Measurements from ENCODE around the gene BCL2L11.

The BCL2L11 gene

DNA sequence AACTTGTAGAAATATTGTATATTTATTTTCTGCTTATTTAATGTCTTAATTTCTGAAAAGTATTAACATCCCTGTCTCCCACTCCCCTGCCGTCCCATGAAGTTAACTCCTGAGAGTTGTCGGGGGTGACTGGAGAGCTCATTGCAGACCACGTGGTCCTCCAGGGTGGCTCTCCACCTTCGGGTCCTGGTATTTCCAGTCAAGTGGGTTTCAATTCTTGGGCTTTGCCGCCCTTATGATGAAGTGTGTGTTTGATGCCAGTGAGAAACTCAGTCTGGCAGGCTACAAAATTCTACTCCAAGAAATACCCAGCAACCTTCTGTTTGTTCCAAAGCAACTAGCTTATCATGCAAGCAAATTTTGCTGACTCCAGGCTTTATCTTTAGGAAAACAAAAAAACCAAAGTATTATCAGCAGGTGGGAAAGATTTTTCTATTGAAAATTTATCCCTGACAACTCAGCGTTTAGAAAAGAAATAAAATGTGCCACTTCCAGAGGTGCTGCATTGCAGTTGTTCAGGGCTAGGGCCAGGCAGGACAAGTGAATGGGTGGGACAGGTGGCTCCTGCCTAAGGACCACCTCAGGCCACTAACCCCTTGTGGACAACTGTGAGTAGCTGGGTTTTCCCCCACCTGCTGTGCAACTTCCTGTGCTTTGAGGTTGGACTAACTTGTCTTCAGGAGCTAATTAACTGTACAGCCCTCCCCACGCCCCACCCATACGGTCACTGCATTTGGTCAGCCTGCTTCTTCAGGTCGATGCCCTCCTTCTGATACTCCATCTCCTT, 46.6 kb downstream of the BCL2L11 start:
- no peak for DNase-seq (ENCODE audit: extremely low read depth in 1 of 2, low read depth in 1 of 2)

DNA sequence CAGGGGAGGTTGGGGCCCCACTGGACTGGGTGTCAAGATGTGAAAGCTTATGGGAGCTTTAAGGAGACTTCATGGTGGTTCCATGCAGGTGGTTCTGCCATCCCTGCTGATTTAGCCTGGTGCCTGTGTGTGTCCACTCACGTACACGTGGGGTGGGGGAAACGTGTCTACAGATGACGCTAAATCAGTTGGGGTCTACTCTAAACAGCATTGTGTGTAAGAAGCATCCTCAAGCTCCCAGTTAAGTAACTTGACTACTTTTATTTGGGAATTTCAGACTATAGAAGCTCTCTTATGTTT, 47.1 kb downstream of the BCL2L11 start:
- no peak for DNase-seq (ENCODE audit: extremely low read depth in 1 of 2, low read depth in 1 of 2)

DNA sequence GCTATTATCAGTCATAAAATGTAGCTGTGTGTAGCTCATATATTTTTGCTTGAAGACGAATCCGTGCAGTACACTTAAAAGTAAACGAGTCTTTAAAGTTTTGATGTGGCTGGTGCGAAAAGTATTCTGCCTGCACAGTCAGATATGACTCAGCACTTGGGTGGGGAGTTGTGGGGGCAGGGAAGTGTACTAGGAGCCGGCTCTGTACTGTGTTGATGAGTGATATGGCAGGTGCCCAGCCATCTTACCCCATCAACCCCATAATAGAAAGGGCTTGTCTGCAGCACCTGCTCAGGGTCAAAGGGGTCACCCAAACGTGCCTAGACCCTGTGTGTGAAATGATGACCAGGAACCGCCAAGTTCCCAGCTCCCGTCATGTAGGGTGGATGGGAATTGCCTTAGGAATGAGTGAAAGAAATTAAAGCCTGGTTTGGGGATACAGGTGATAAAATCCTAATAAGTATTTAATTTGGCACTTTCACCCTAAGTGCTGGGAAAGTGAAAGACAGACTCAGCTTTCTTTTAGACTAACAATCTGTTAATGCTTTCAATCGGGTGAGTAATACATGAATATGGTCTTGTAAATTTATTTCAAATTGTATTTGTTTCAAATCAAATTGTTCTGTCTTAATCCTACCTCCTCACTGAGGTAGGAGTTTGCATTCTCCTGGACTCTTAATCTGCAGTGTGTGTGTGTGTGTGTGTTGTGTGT, 48.0 kb downstream of the BCL2L11 start:
- no peak for DNase-seq (ENCODE audit: extremely low read depth in 1 of 2, low read depth in 1 of 2)

DNA sequence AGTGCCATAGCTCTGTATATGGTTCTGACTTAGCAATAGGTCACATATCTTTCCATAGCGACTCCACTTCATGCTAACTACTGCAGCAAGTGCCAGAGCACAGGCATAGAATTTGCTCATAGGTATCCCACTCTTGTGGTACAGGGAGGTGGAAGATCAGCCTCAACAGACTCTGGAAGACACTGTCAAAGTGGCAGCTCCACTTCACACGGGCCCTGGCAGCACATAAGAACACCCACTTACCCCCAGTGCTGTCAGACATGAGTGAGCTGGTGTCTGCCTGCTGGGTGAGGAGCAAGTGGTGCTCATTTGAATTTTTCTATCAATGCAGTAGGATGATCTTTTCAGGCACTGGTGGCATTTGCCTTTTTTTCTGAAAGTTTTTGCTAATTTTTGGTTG, 48.6 kb downstream of the BCL2L11 start:
- no peak for DNase-seq (ENCODE audit: extremely low read depth in 1 of 2, low read depth in 1 of 2)

DNA sequence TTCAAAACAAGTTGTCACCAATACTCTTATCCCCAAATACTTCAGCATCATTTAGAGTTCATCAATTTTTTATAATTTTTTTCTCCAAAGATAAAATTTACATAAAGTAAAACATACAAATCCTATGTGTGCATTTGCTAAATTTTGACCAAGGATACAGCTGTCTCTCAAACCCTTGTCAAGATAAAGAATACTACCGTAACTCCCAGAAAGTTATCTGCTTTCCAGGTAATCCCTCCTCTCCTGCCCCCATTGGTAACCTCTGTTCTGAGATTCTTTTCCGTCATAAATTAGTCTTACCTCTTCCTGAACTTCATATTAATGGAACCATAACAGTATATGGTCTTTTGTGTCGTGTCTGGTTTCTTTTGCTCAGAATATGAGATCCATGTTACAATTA, 49.2 kb downstream of the BCL2L11 start:
- DNase-seq (ENCODE audit: extremely low read depth in 1 of 2, low read depth in 1 of 2), result no peak

DNA sequence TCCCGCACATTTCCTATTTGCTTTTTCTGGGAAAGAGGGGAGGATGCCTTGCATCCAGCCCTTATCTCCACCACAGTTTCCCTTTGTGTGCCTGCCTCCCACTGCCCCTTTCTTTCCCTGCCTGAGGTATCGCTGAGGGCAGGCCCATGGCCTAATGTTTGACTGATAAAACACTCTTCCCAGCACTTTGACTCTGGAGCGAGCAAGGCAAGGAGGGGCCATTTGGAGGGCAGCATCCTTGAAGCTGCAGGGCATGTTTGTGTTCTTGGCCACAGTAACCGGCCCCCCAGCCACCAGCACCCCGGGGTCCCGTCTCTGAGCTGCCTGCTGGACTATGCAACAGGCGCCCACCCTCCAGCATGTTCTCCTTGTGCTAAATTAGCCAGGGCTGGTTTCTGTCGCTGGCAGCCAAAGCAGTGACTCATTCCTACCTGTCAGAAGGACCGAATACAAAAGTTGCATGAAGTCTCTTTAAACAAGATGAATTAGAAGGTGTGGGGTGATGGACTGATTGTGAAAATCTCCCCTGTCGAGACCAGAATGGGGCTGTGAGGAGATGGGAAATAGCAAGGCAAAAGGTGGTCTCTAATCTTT, 50.7 kb downstream of the BCL2L11 start:
- DNase-seq (ENCODE audit: extremely low read depth in 1 of 2, low read depth in 1 of 2), result no peak

DNA sequence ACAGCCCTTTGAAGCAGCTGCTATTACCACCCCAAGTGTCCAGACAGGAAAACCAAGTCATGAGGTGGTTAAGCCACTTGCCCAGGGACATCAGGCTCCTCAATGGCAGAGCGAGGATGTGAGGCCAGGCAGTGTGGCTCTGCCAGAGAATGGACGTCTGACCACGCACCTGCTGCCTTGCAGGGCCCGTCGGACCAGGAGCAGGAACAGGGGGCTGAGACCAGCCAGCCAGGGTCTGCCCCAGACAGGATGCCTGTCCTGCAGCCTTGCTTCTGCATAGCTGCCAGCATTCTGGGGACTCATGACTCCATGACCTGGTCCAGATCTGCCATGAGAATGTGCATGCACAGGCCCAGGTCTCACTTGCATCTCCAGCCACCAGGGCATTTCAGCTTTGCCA, 52.0 kb downstream of the BCL2L11 start:
- DNase-seq (ENCODE audit: extremely low read depth in 1 of 2, low read depth in 1 of 2), result no peak

DNA sequence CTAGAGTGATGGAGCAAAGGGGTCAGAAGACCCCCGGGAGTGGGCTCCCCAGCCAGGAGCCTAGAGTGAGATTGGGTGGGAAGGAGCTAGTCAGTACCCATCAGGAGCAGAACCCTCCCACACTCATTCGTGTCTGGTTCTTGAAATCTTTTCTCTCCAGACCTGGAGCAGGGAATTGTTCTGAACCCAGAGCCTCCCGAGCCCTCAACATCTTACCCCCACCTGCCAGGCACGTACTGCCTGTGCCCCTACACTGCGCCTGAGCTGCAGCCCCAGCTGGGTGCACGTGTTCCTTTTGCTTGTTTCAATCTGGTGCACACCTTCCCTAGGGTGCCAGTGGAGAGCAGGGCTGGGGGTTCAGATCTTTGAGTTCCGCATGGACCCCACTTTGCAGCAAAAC, 52.6 kb downstream of the BCL2L11 start:
- DNase-seq (ENCODE audit: extremely low read depth in 1 of 2, low read depth in 1 of 2), result no peak

DNA sequence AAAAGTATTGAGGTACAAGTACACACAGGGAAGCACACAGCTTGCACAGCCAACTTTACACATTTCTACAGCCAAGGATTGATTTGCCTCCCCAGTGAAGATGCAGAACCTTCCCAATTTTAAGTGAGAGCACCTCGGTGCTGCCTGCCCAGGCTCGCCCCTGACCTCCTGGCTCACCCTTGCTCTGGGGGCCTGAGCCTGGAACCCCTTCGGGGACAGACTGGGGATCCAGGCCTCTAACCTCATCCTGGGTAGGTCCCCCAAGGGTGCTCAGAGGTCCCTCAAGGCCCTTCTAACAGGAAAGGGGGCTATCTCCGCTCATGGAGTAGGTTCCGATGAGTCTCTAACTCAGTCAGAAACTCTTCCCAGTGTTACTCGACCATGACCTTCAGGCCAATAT, 53.1 kb downstream of the BCL2L11 start:
- no peak for DNase-seq (ENCODE audit: extremely low read depth in 1 of 2, low read depth in 1 of 2)

DNA sequence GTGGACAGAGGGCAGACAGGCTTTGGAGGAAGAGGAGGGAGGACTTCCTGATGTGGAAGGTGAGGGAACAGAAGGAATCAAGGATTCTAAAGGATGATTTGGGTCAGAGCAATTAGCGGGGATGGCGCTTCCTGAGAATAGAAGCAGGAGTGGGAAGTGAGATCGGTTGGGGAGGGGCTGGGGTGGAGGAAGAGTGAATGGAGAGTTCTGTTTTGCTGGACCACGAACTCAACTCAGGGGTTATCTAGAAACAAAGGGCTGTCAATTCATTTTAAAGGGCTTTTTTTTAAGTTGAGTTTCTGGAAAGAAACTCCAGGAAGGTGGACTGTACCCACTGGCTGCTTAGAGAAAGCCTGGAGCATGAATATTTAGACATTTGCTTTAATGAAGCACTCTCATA, 54.9 kb downstream of the BCL2L11 start:
- no peak for DNase-seq (ENCODE audit: extremely low read depth in 1 of 2, low read depth in 1 of 2)

DNA sequence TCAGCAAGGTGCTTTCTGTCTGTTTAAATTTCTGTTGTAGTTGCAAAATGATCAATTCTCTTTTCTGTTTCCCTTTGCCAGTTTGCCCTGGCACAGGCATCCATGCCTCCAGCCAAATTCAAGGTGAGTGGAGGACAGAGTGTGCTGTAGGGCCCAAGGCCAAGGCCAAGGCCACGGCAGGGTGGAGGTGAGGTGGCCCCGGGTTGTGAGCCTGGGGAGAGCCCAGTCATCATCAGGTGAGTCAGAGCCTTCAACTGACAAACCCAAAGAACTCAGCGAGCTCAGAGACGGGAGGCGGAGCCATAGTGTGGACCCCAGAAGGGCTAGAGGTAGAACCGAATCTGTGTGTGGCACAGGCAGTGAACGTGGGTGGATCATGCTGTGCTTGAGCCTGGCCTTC, 55.7 kb downstream of the BCL2L11 start:
- DNase-seq (ENCODE audit: extremely low read depth in 1 of 2, low read depth in 1 of 2), result no peak

DNA sequence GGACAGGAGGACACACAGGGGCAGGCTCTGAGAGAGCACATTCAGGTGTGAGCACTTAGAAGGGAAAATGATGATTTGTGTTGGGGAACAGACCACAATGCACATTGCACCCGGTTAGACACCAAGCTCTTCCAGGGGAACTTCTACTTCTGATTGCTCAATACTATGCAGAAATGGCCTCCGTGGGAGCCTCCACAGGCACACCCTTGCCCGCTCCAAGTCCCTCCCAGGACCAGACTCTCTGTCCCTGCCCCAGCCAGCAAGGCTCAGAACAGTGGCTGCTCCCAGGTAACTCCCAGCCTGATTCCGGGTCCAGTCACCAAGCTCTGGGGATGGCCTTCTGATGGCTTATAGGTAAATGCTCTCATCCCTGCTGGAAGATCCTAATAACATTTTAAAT, 56.2 kb downstream of the BCL2L11 start:
- no peak for DNase-seq (ENCODE audit: extremely low read depth in 1 of 2, low read depth in 1 of 2)

DNA sequence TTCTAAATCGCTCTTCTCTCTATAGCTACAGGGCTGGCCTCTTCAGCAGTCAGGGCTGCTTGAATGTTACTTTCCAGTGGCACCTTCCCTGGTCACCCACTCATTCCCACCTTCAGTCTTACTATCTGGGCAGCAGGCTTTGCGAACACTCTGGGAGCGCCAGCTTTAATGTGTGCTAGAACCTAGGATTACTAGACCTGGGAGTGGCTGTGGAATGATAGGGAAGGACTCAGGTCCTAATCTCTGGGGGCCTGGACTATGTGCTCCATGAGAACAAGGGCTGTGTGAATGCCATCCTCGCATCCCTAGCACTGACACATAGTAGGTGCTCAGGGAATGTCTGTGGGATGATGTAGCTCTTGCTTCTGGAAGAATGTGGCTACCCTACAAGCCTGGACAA, 57.6 kb downstream of the BCL2L11 start:
- DNase-seq (ENCODE audit: extremely low read depth in 1 of 2, low read depth in 1 of 2), result no peak

DNA sequence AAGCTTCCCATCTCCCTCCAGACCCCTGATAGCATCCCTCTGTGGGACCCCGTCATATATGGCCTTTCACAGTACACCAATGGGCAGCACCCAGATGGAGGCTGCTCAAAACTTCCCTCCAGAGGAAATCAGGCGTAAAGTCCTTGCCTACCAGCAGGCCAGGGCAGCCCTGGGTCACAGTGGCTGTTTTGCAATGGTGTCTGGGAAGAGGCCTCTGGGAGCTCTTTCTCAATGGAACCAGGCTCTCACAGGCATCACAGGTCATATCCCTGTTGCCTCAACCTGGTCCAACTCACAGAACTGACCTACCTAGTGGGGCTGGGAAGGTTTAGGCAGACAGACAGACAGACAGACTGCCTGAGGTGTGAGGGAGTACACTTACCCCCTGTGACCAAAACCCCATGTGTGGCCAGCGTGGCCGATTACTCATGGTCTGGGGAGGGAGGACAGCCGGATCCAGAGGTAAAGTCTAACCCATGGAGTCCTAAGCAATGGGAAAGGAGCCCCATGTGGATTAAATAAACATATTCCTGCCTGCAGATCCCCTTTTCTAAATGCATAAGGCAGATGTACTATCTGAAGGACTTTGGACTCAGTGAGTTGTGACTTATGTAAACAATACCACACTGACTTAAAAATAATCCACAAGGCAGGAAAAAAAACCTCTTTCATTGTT, 58.2 kb downstream of the BCL2L11 start:
- DNase-seq (ENCODE audit: extremely low read depth in 1 of 2, low read depth in 1 of 2), result no peak

DNA sequence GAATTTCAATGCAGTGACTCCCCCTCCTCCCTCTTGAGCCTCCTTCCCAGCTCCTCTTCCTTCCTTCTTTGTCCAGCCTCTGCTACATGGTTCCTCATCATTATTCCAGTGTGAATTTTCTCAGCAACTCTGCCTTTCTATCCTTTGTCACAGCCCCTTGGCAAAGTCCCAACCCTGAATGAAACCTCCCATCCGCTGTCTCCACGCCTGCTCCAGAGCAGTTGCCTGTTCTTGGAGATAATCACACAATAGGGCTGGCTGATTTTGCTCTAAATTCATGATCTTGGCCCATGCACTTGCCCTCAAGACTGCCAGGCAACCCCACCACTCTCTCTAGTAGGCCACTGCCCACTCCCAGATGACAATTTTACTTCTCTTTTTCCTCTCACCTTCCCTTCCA, 61.4 kb downstream of the BCL2L11 start:
- DNase-seq (ENCODE audit: extremely low read depth in 1 of 2, low read depth in 1 of 2), result no peak

DNA sequence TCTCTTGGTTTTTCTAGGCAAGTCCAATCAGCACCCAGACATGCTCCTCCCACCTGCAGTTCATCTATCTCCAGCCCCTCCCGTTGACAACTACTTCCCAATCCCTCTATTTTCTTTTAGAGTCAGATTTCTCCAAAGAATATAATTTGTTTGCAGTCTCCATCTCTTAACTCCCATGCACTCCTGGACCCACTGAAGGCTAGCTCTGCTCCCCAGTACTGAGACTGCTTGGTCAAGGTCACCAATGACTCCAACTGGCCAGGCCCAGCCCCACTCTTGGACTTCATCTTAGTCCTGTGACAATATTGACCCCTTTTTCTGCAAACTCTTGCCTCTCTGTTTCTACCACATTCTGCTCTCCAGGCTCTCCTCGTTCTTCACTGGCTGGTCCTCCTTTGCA, 62.0 kb downstream of the BCL2L11 start:
- DNase-seq (ENCODE audit: extremely low read depth in 1 of 2, low read depth in 1 of 2), result no peak

DNA sequence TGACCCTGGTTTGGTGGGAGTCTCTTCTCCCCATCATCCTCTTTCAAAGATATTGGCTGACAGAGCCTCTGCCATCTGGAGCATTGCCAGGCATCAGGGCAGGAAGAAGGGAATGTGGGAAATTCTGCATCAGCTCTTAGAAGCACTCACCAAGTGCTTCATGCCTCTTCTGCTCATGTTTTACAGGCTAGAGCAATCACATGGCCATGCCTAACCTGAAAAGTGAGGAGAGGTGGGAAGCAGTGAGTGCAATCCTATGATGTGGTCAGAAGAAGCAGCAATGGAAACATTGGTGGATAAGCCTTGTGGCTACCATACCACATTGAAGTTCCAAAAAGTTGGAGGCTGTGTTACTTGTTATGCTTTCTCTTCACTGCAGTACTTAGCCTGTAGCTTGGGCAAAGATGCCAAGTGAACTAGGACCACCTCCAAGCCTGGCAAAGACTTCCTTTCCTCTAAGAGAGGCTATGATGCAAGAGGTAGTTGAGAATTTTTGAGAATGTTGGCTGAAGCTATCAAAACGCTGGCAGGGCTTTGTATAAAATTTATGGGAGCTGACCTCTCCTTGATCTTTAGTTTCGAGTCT, 64.1 kb downstream of the BCL2L11 start:
- DNase-seq (ENCODE audit: extremely low read depth in 1 of 2, low read depth in 1 of 2), result no peak

DNA sequence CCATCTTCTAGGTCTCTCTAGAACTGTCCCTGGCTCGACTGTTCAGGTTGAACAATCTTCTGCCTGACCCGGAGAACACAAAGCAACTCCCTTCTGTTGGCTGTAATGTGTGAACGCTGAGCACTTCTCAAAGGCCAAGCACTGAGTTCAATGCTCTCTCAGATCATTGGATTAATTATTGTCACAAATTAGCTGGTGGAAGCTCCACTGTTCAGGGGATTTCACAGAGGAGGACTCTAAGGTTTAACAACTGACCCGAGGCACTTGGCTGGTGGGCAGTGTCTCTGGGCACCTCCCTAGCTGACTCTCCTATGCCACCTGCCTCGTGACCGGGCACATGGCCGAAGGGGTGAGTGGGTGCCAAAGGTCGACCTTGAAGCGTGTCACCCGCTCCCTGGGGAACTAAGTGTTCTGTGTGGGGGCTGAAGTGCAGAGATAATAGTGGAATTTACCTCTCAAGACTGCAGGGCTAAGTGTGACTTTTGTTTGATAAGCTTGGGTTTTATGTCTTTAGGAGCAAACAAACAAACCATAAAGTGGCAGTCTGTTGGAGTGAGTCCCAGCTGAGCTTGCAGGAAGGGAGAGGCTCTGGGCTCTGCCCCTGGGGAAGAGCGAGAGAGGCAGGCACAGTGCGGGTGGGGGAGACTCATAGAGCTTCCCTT, 64.8 kb downstream of the BCL2L11 start:
- DNase-seq (ENCODE audit: extremely low read depth in 1 of 2, low read depth in 1 of 2), result no peak

DNA sequence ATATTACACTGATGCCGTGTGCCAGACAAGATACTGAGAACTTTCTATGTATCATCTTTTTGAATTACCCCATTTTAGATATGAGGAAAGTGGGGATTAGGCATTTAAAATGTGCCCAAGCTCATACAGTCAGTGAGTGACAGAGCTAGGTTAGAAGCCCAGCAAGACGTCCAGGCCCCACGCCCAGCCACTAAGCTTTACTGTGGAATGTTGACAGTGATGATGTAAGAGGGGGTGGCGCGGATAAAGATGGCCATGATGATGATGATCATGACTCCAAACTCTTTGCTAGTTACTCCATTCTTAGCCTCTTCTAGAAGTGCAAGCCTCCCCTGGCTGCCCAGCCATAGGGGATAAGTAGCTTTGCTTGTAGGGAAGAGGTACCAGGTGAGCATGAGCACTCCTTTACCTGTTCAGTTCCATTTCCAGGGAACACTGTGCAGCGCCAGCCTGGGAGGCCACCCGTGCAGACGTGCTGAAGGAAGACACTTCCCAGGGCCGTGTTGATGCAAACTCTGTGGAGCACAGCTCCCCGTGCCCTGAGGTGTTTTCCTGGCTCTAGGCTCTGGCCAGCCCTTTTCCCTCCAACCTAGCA, 65.5 kb downstream of the BCL2L11 start:
- DNase-seq (ENCODE audit: extremely low read depth in 1 of 2, low read depth in 1 of 2), result no peak

DNA sequence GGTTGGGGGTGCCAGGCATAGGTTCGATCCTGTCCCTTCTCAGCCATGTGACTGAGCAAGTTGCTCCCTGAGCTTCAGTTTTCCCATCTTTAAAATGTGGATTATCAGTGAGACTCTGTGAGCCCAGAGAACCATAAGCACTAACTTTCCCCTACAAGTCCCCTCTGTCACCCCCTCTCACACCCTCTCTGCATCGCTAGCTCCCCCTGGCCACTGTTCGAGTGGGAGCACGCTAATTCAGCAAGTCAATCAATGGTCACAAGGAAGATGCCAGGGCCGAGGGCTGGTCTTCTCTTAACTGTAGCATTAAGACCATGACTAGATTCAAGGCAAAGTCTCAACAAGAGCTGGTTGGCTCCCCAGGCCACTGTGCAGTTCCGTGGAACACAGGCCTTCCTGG, 66.2 kb downstream of the BCL2L11 start:
- no peak for DNase-seq (ENCODE audit: extremely low read depth in 1 of 2, low read depth in 1 of 2)

DNA sequence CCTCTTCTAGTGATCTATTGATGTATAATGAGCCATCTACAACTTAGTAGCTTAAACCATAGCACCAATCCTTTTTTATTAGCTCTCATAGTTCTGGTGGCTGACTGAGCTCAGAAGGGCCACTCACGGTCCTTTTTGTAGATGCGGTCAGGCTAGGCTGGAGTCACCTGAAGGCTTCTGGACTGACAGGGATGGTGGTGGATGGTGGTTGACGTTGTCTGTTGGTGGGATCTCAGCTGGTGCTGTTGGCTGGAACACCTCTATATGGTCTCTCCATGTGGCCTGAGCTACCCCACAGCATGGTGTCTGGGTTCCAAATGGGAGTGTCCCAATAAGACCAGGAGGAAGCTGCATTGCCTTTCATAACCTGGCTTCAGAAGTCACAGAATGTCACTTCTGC, 68.0 kb downstream of the BCL2L11 start:
- DNase-seq (ENCODE audit: extremely low read depth in 1 of 2, low read depth in 1 of 2), result no peak
